Esophagus squamous epithelium (tissue), 5 donors: ENCODE data around the gene MRPL52. TPM values are rescaled to one million over a fixed set of nuclear protein-coding genes. Genes with fewer than 3 reads are reported as not detected.
"Not testable (repeated sequence)": the region's sequence is repeated elsewhere in the genome, so short reads cannot be mapped to it uniquely, and the experiment has no call there.

Experiments
- DNase-seq: peaks from one replicate; lab custom pipeline; 2025; lab: John Stamatoyannopoulos, UW
- H3K27ac ChIP-seq, 4 donors: fragments of 200-600 bp; sonication (generic); one replicate each; pipeline ENCODE4 v1.5.1; 2016 to 2019; ENCODE audit warnings: mild to moderate bottlenecking in 1 of 4
- H3K27me3 ChIP-seq, 4 donors: fragments of 200-600 bp; sonication (generic); 1 replicate in 3 of 4; 2 replicates in 1 of 4; pipeline versions ENCODE4 v1.5.1 to v1.6.0; 2017 to 2021; ENCODE audit warnings: antibody characterized with exemption in 1 of 4
- H3K36me3 ChIP-seq, 3 donors: fragments of 200-600 bp; sonication (generic); one replicate each; pipeline ENCODE4 v1.5.1; 2016 to 2019
- H3K4me1 ChIP-seq, 3 donors: fragments of 200-600 bp; sonication (generic); one replicate each; pipeline ENCODE4 v1.5.1; 2017 to 2019
- H3K4me3 ChIP-seq, 4 donors: fragments of 200-600 bp; sonication (generic); 1 replicate in 3 of 4; 2 replicates in 1 of 4; pipeline ENCODE4 v1.5.1; 2016 to 2019; ENCODE audit warnings: mild to moderate bottlenecking in 2 of 4, moderate library complexity in 1 of 4
- H3K9me3 ChIP-seq, 3 donors: fragments of 200-600 bp; sonication (generic); one replicate each; pipeline ENCODE4 v1.5.1; 2016 to 2019
- POLR2A ChIP-seq, 4 donors: fragments of 450-650 bp; IDR thresholded peaks; one replicate each; pipeline ENCODE4 v1.6.1; 2017; ENCODE audit warnings: antibody characterized with exemption in 4 of 4, mild to moderate bottlenecking in 4 of 4, moderate library complexity in 3 of 4
- WGBS, 2 donors: methylation state at CpG; one replicate each; pipeline ENCODE4 v1.1.5; 2018; 5-methylcytosine and 5-hydroxymethylcytosine counted together
- intact Hi-C: fragments of 100-400 bp; cut with DNase I; formaldehyde crosslinking; loops from one replicate; pipeline ENCODE4 v1.15.0; 2022
- total RNA-seq, 4 donors: library from RNA; depleted of rRNA; stranded (reverse); fragments of >200 nt; gene quantifications; one replicate each; pipeline ENCODE4 v1.1.0, GENCODE V29; 2016
- TF ChIP-seq, protein P1 (sequence below), 6 experiments: fragments of 450-650 bp in 4 of 6; fragments of 200-600 bp in 2 of 6; sonication (generic) in 2 of 6; IDR thresholded peaks; one replicate each; pipeline ENCODE4 v1.5.1; 2016 to 2019; ENCODE audit warnings: antibody characterized with exemption in 6 of 6, mild to moderate bottlenecking in 4 of 6, moderate library complexity in 4 of 6
- donor health status: DM: yes; HTN: yes; CAD: no.

MRPL52 gene
- total RNA-seq, 4 donors from 2014 or later = 32.8 to 142 (median 82.1) TPM

GRCh38 chr14:22854963-22855724 is 25.5 kb downstream of the MRPL52 start:
- intact Hi-C loops = loop anchor here (10.0 kb wide), 2 partner anchors 80 to 200 kb away; no protein-coding TSS in a partner anchor

DNA sequence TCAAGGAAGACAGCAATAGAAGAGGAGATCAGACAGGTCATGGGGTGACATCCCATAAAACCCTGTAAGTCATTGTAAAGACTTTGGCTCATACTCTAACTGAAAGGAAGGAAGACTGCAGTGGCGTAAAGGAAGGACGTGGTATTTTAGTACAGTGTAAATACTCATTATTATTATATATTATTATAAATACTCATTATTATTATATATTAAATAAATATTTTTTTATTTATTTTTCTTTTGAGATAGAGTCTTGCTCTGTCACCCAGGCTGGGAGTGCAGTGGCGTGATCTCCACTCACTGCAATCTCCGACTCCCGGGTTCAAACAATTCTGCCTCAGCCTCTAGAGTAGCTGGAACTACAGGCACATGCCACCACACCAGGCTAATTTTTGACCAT is 26.7 kb downstream of the MRPL52 start:
- Histone ChIP-seq H3K4me3 (no peak overlapping the region), H3K36me3 (no peaks in the 10 kb centered on the region), H3K9me3 (no peaks in the 10 kb centered on the region), H3K4me1 (peaks cover 7 to 23% (median 12%) of the 10 kb centered on the region in 3 donors), H3K27me3 (no peaks in the 10 kb centered on the region), H3K27ac (no peak overlapping the region)
- no peak for TF ChIP-seq POLR2A (IDR thresholded peaks at IDR 0.05)
- TF ChIP-seq, protein P1, sequence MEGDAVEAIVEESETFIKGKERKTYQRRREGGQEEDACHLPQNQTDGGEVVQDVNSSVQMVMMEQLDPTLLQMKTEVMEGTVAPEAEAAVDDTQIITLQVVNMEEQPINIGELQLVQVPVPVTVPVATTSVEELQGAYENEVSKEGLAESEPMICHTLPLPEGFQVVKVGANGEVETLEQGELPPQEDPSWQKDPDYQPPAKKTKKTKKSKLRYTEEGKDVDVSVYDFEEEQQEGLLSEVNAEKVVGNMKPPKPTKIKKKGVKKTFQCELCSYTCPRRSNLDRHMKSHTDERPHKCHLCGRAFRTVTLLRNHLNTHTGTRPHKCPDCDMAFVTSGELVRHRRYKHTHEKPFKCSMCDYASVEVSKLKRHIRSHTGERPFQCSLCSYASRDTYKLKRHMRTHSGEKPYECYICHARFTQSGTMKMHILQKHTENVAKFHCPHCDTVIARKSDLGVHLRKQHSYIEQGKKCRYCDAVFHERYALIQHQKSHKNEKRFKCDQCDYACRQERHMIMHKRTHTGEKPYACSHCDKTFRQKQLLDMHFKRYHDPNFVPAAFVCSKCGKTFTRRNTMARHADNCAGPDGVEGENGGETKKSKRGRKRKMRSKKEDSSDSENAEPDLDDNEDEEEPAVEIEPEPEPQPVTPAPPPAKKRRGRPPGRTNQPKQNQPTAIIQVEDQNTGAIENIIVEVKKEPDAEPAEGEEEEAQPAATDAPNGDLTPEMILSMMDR (IDR thresholded peaks at IDR 0.05) = no peak
- intact Hi-C loops = loop anchor here (10.0 kb wide), 2 partner anchors 82 to 202 kb away; no protein-coding TSS in a partner anchor
- WGBS, 2 donors = 91 to 98% methylated on average over 5 of the region's 5 CpGs
- DNase-seq = no peak

More at GRCh38 chr14:22854963-22855724, 25.5 kb downstream of the MRPL52 start:
- no peak overlapping the region for H3K27ac ChIP-seq
- TF ChIP-seq, protein P1 (IDR thresholded peaks at IDR 0.05) = no peak
- TF ChIP-seq POLR2A (IDR thresholded peaks at IDR 0.05) = no peak
- H3K4me1 ChIP-seq = peaks cover 16 to 36% (median 24%) of the 10 kb centered on the region in 3 donors
- no peaks in the 10 kb centered on the region for H3K9me3 ChIP-seq
- no peak for DNase-seq
- H3K36me3 ChIP-seq = no peaks in the 10 kb centered on the region
- 88 to 93% methylated on average over 7 to 8 of the region's 8 CpGs for WGBS, 2 donors
- no peaks in the 10 kb centered on the region for H3K27me3 ChIP-seq
- H3K4me3 ChIP-seq = no peak overlapping the region

GRCh38 chr14:22860377-22860776 is 30.7 kb downstream of the MRPL52 start:
- DNase-seq, intact Hi-C loops, H3K36me3 ChIP-seq, H3K4me1 ChIP-seq, H3K4me3 ChIP-seq, H3K27me3 ChIP-seq, H3K27ac ChIP-seq, H3K9me3 ChIP-seq: not testable (repeated sequence)
- WGBS, 2 donors = 43 to 50% methylated on average over 1 of the region's 3 CpGs

- Histone ChIP-seq H3K27me3 (no peaks in the 10 kb centered on the region), H3K36me3 (no peaks in the 10 kb centered on the region), H3K4me3 (no peak overlapping the region), H3K4me1 (peaks cover 0 to 14% (median 0%) of the 10 kb centered on the region in 3 donors), H3K9me3 (no peaks in the 10 kb centered on the region), H3K27ac (no peak overlapping the region)
- no peak for DNase-seq
- TF ChIP-seq, protein P1 (IDR thresholded peaks at IDR 0.05) = no peak
- no peak for TF ChIP-seq POLR2A (IDR thresholded peaks at IDR 0.05)
- intact Hi-C loops = no loop called here
Measured at GRCh38 chr14:22861651-22862050, 32.0 kb downstream of the MRPL52 start.

DNA sequence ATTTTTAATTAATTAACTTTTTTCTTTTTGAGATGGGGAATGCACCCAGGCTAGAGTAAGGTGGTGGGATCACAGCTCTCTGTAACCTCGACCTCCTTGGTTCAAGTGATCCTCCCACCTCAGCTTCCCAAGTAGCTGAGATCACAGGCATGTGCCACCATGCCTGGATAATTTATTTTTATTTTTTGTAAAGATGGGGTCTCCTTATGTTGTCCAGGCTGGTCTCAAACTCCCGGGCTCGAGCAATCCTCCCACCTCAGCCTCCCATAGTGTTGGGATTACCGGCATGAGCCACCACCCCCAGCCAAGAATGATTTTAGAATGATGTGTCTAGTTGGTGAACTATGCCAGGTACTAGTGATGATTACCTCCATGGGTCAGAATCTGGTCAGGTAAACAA is 35.3 kb downstream of the MRPL52 start:
- H3K9me3 ChIP-seq = no peaks in the 10 kb centered on the region
- H3K27ac ChIP-seq = no peak overlapping the region
- peaks cover 2 to 21% (median 3%) of the 10 kb centered on the region in 3 donors for H3K4me1 ChIP-seq
- no peaks in the 10 kb centered on the region for H3K36me3 ChIP-seq
- 74 to 83% methylated on average over 4 of the region's 4 CpGs for WGBS, 2 donors
- H3K27me3 ChIP-seq = no peaks in the 10 kb centered on the region
- intact Hi-C loops = no loop called here
- no peak for DNase-seq
- TF ChIP-seq, protein P1 (IDR thresholded peaks at IDR 0.05) = no peak
- no peak for TF ChIP-seq POLR2A (IDR thresholded peaks at IDR 0.05)
- H3K4me3 ChIP-seq = no peak overlapping the region
